Neural cell (in vitro differentiated cells): ENCODE measurements around the gene KREMEN1. TPM values are rescaled to one million over a fixed set of nuclear protein-coding genes. Genes with fewer than 3 reads are reported as not detected.

Experiments used
- H2AFZ ChIP-seq: fragments of 200-600, 300-800 bp; sonication (generic), shearing (Covaris generic); 2 replicates; pipeline ENCODE4 v1.6.0; 2014; ENCODE audit warnings: low read depth, mild to moderate bottlenecking, antibody characterized with exemption, low read length, moderate library complexity
- H3F3A ChIP-seq: fragments of 200-600 bp; shearing (Covaris generic); 2 replicates; pipeline ENCODE4 v1.6.1; 2016; ENCODE audit warnings: mild to moderate bottlenecking, moderate library complexity, mixed read lengths, antibody characterized with exemption, low read length; ENCODE audit not compliant: insufficient read depth, poor library complexity, severe bottlenecking
- H3K27ac ChIP-seq: fragments of 200-600, 300-800 bp; sonication (generic), shearing (Covaris generic); 2 replicates; pipeline ENCODE4 v1.5.1; 2014; ENCODE audit warnings: mild to moderate bottlenecking, low read length, moderate library complexity
- H3K27me3 ChIP-seq: fragments of 300-800, 200-600 bp; sonication (generic), shearing (Covaris generic); 2 replicates; pipeline ENCODE4 v1.6.0; 2014; ENCODE audit warnings: mild to moderate bottlenecking, low read depth, low read length, moderate library complexity; ENCODE audit not compliant: insufficient read depth
- H3K36me3 ChIP-seq: fragments of 300-800, 200-600 bp; sonication (generic), shearing (Covaris generic); 2 replicates; pipeline ENCODE4 v1.5.1; 2014; ENCODE audit warnings: mild to moderate bottlenecking, antibody characterized with exemption, low read length, moderate library complexity; ENCODE audit not compliant: insufficient read depth
- H3K4me2 ChIP-seq: fragments of 300-800, 200-600 bp; sonication (generic), shearing (Covaris generic); 2 replicates; pipeline ENCODE4 v1.6.0; 2014; ENCODE audit warnings: mild to moderate bottlenecking, low read length
- H3K4me3 ChIP-seq: fragments of 300-800, 200-600 bp; sonication (generic), shearing (Covaris generic); 2 replicates; pipeline ENCODE4 v1.5.1; 2014; ENCODE audit warnings: mild to moderate bottlenecking, low read length, moderate library complexity
- H3K79me2 ChIP-seq: fragments of 200-600 bp; shearing (Covaris generic); replicated peaks from 2 replicates; pipeline ENCODE4 v1.6.0; 2014; ENCODE audit warnings: mild to moderate bottlenecking, low read length, moderate library complexity; ENCODE audit not compliant: insufficient read depth
- H3K9ac ChIP-seq: fragments of 300-800, 200-600 bp; sonication (generic), shearing (Covaris generic); 2 replicates; pipeline ENCODE4 v1.6.1; 2016; ENCODE audit warnings: mild to moderate bottlenecking, low read length, mixed read lengths
- H3K9me2 ChIP-seq: fragments of 200-600 bp; shearing (Covaris generic); 2 replicates; pipeline ENCODE4 v1.6.1; 2016; ENCODE audit warnings: mild to moderate bottlenecking, low read length, mixed read lengths; ENCODE audit not compliant: insufficient read depth
- H3K9me3 ChIP-seq: fragments of 200-600, 300-800 bp; sonication (generic), shearing (Covaris generic); 2 replicates; pipeline ENCODE4 v1.6.1; 2016; ENCODE audit warnings: mild to moderate bottlenecking, mixed run types, low read length, moderate library complexity, mixed read lengths
- H4K20me1 ChIP-seq: fragments of 200-600 bp; shearing (Covaris generic); 2 replicates; pipeline ENCODE4 v1.6.1; 2016; ENCODE audit warnings: mild to moderate bottlenecking, mixed run types; ENCODE audit not compliant: insufficient read depth
- CTCF ChIP-seq: fragments of 450-650 bp; IDR thresholded peaks from 2 replicates; pipeline ENCODE4 v1.5.1; 2014; ENCODE audit warnings: antibody characterized with exemption, mild to moderate bottlenecking, moderate library complexity; ENCODE audit not compliant: poor library complexity, severe bottlenecking
- EP300 ChIP-seq: fragments of 450-650 bp; conservative IDR thresholded peaks from 2 replicates; pipeline ENCODE4 v1.6.1; 2014; ENCODE audit warnings: antibody characterized with exemption, mild to moderate bottlenecking, moderate library complexity; ENCODE audit not compliant: poor library complexity, severe bottlenecking
- EZH2 ChIP-seq: fragments of 200-600, 300-800 bp; shearing (Covaris generic), sonication (generic); IDR thresholded peaks from 2 replicates; pipeline ENCODE4 v1.6.1; 2014; ENCODE audit warnings: antibody characterized with exemption, low read length, borderline replicate concordance, mild to moderate bottlenecking; ENCODE audit not compliant: insufficient read depth, poor library complexity, severe bottlenecking
- MXI1 ChIP-seq: fragments of 450-650 bp; conservative IDR thresholded peaks from 2 replicates; pipeline ENCODE4 v1.6.1; 2014; ENCODE audit warnings: antibody characterized with exemption, mild to moderate bottlenecking; ENCODE audit not compliant: poor library complexity, severe bottlenecking
- POLR2AphosphoS5 ChIP-seq: IDR thresholded peaks from 2 replicates; pipeline ENCODE4 v1.6.1; 2012
- RAD21 ChIP-seq: fragments of 450-650 bp; conservative IDR thresholded peaks from 2 replicates; pipeline ENCODE4 v1.6.1; 2014; ENCODE audit warnings: antibody characterized with exemption, mild to moderate bottlenecking, moderate library complexity
- REST ChIP-seq: IDR thresholded peaks from 2 replicates; pipeline ENCODE4 v1.6.1; 2012; ENCODE audit warnings: borderline replicate concordance
- TAF1 ChIP-seq: IDR thresholded peaks from 2 replicates; pipeline ENCODE4 v1.6.1; 2012; ENCODE audit warnings: low read depth
- polyA plus RNA-seq: library from polyadenylated mRNA; depleted of rRNA; stranded (reverse); fragments of >200 nt; gene quantifications from 2 replicates; pipeline ENCODE4 v1.2.3, GENCODE V29; 2014

Gene KREMEN1
- polyA plus RNA-seq, 1 donor from 2014 or later, result 3.3 TPM

DNA sequence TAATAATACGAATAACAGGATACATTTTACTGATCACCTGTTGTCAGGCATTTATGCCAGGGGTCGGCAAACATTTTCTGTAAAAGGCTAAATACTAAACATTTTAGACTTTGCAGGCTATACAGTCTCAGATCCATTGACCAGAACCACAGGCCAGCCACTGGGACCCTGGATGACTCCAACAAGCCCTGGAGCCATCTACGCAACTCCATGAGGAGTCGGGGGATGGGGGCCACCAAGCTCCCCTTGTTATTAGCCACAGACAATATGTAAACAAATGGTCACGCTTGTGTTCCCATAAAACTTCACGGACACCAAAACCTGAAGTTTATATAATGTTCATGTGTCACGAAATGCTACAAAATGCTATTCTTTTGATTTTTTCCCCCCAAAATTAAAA is 78.5 kb downstream of the KREMEN1 start:
- H3K9ac ChIP-seq, result no peak overlapping the region
- no peaks in the 10 kb centered on the region for H3K79me2 ChIP-seq
- no peaks in the 10 kb centered on the region for H3F3A ChIP-seq
- no peak overlapping the region for H2AFZ ChIP-seq
- H3K27ac ChIP-seq, result no peak overlapping the region
- H3K36me3 ChIP-seq, result no peaks in the 10 kb centered on the region
- no peaks in the 10 kb centered on the region for H3K9me3 ChIP-seq
- H4K20me1 ChIP-seq, result no peaks in the 10 kb centered on the region
- no peak overlapping the region for H3K4me2 ChIP-seq
- TF ChIP-seq POLR2AphosphoS5 (no peak), CTCF (no peak), EZH2 (no peak), MXI1 (no peak)
- H3K27me3 ChIP-seq, result no peaks in the 10 kb centered on the region
- H3K4me3 ChIP-seq, result no peak overlapping the region
- no peaks in the 10 kb centered on the region for H3K9me2 ChIP-seq

GRCh38 chr22:29152045-29152953 is 79.5 kb downstream of the KREMEN1 start:
- H3K4me3 ChIP-seq, result no peak overlapping the region
- H3K9me2 ChIP-seq, result no peaks in the 10 kb centered on the region
- H3K27me3 ChIP-seq, result no peaks in the 10 kb centered on the region
- no peaks in the 10 kb centered on the region for H3F3A ChIP-seq
- H3K36me3 ChIP-seq, result no peaks in the 10 kb centered on the region
- no peak overlapping the region for H3K9ac ChIP-seq
- no peaks in the 10 kb centered on the region for H3K79me2 ChIP-seq
- H3K27ac ChIP-seq, result no peak overlapping the region
- no peak for TF ChIP-seq POLR2AphosphoS5
- no peak for TF ChIP-seq TAF1
- no peak for TF ChIP-seq EP300
- TF ChIP-seq REST, result no peak
- TF ChIP-seq CTCF, result no peak
- no peak for TF ChIP-seq RAD21
- no peak for TF ChIP-seq EZH2
- TF ChIP-seq MXI1, result no peak
- no peak overlapping the region for H3K4me2 ChIP-seq
- no peak overlapping the region for H2AFZ ChIP-seq
- no peaks in the 10 kb centered on the region for H4K20me1 ChIP-seq
- H3K9me3 ChIP-seq, result no peaks in the 10 kb centered on the region
